ENCODE results near the gene RSRC1.

DNA sequence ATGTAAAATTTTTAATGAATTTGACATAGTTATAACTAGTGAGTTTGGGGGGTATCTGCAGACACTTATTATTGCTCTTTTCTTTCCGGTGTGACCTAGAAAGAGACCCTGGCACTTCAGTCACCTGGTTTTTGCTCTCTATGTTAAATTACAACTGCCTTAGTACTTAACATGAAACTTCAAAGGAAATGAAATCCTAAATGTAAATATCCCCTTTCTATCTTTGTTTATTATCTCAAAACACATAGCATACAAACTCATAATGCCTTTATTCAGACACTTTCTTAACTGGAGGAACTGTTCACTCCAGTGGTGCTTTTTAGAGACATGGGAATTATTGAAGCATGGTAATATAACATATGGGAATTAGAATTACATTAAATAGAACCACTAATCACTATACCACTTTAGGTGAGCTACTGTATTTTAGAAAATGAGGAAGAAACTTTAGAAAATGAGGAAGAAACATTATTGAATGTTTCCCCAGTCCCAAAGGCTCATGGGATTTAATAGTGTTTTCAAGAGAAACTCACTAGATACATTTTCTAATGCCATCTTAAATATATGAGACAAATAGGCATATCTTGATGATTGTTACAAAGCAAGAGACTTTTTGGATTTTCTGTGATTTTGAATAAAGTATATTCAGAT, 341.6 kb downstream of the RSRC1 start:
- TF ChIP-seq POLR2A (IDR thresholded peaks at IDR 0.05; ENCODE audit: low read depth, low read length) (no peak), POLR2AphosphoS5 (IDR thresholded peaks at IDR 0.05; ENCODE audit: low read depth, low read length) (no peak), TAF1 (IDR thresholded peaks at IDR 0.05; ENCODE audit: low read depth, low read length) (no peak), SPI1 (IDR thresholded peaks at IDR 0.05; ENCODE audit: low read depth, low read length) (no peak), POU2F2 (IDR thresholded peaks at IDR 0.05; ENCODE audit: low read depth, low read length) (no peak)
